Progenitor cell of endocrine pancreas (in vitro differentiated cells): Measurements from ENCODE around the gene POMGNT2. TPM values are rescaled to one million over a fixed set of nuclear protein-coding genes. Genes with fewer than 3 reads are reported as not detected.

Experiments
- DNase-seq: peaks from one replicate; pipeline ENCODE4 v3.0.0; 2021; ENCODE audit warnings: low spot score; ENCODE audit not compliant: unreplicated experiment
- H3K27ac Mint-ChIP-seq: 2 replicates; pipeline ENCODE4 v1.8.0; 2021; ENCODE audit warnings: mild to moderate bottlenecking, moderate library complexity, mixed read lengths
- H3K27me3 Mint-ChIP-seq: 2 replicates; pipeline ENCODE4 v1.8.0; 2021; ENCODE audit warnings: mixed read lengths
- H3K36me3 Mint-ChIP-seq: 2 replicates; pipeline ENCODE4 v1.8.0; 2022; ENCODE audit warnings: mixed read lengths; ENCODE audit not compliant: insufficient read depth
- H3K4me1 Mint-ChIP-seq: 2 replicates; pipeline ENCODE4 v1.8.0; 2021; ENCODE audit warnings: low read depth, mixed read lengths
- H3K4me3 Mint-ChIP-seq: 2 replicates; pipeline ENCODE4 v1.8.0; 2021; ENCODE audit warnings: low read depth, mild to moderate bottlenecking, moderate library complexity, mixed read lengths
- H3K9me3 Mint-ChIP-seq: 2 replicates; pipeline ENCODE4 v1.8.0; 2021; ENCODE audit warnings: low read depth, mixed read lengths
- total RNA-seq: library from RNA; stranded (reverse); gene quantifications from 2 replicates; pipeline ENCODE4 v1.2.1, GENCODE V29; 2021
- TF ChIP-seq, protein P1 (sequence below): fragments of 200-600 bp; sonication (generic); IDR thresholded peaks from one replicate; pipeline ENCODE4 v1.5.0; 2021; ENCODE audit warnings: antibody characterized with exemption, mild to moderate bottlenecking; ENCODE audit not compliant: unreplicated experiment

Gene POMGNT2
- total RNA-seq, 1 donor from 2014 or later, result 21.6 TPM

DNA sequence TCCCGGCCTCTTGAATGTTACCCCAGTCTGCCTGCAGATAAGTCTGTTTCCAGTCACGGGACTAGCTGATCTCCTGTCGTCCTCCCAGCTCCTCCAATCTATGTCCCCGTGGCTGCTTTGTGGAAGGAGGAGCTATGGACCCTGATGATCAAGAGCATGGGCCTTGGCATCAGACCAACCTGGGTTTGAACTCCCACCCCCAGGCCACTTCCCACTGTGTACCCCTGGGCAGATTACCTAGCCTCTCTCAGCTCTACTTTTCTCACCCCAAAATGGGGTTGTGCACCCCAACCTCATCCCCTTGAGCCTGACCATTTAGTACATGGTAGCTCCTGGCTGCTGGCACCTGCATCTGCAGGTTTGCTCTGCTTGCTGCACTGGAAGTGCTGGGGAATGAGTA, 71.0 kb downstream of the POMGNT2 start:
- DNase-seq, result no peak
- Mint-ChIP-seq H3K36me3 (no peaks in the 10 kb centered on the region), H3K27me3 (no peaks in the 10 kb centered on the region), H3K27ac (no peak overlapping the region), H3K4me3 (no peak overlapping the region), H3K9me3 (no peaks in the 10 kb centered on the region), H3K4me1 (no peaks in the 10 kb centered on the region)
- TF ChIP-seq, protein P1, sequence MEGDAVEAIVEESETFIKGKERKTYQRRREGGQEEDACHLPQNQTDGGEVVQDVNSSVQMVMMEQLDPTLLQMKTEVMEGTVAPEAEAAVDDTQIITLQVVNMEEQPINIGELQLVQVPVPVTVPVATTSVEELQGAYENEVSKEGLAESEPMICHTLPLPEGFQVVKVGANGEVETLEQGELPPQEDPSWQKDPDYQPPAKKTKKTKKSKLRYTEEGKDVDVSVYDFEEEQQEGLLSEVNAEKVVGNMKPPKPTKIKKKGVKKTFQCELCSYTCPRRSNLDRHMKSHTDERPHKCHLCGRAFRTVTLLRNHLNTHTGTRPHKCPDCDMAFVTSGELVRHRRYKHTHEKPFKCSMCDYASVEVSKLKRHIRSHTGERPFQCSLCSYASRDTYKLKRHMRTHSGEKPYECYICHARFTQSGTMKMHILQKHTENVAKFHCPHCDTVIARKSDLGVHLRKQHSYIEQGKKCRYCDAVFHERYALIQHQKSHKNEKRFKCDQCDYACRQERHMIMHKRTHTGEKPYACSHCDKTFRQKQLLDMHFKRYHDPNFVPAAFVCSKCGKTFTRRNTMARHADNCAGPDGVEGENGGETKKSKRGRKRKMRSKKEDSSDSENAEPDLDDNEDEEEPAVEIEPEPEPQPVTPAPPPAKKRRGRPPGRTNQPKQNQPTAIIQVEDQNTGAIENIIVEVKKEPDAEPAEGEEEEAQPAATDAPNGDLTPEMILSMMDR, result no peak

DNA sequence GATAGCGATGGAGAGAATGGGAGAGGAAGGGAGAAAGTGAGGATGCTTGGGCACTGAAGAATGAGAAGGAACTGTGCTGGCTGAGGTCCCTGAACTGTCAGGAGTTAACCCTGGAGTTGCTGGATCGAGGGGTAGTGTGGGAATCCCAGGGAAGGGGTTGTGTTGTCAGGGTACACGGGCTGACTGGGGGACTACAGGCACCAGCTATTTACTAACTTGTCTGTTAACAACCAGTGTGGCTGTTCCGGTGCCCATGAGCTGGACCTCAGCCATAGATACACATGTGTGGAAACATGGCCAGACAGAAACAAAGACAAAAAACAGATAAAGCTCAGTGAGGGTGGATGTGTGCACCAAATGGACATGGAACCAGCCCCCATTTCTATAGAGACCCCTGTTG, 71.7 kb downstream of the POMGNT2 start:
- DNase-seq, result no peak
- H3K9me3 Mint-ChIP-seq, result no peaks in the 10 kb centered on the region
- H3K4me3 Mint-ChIP-seq, result no peak overlapping the region

DNA sequence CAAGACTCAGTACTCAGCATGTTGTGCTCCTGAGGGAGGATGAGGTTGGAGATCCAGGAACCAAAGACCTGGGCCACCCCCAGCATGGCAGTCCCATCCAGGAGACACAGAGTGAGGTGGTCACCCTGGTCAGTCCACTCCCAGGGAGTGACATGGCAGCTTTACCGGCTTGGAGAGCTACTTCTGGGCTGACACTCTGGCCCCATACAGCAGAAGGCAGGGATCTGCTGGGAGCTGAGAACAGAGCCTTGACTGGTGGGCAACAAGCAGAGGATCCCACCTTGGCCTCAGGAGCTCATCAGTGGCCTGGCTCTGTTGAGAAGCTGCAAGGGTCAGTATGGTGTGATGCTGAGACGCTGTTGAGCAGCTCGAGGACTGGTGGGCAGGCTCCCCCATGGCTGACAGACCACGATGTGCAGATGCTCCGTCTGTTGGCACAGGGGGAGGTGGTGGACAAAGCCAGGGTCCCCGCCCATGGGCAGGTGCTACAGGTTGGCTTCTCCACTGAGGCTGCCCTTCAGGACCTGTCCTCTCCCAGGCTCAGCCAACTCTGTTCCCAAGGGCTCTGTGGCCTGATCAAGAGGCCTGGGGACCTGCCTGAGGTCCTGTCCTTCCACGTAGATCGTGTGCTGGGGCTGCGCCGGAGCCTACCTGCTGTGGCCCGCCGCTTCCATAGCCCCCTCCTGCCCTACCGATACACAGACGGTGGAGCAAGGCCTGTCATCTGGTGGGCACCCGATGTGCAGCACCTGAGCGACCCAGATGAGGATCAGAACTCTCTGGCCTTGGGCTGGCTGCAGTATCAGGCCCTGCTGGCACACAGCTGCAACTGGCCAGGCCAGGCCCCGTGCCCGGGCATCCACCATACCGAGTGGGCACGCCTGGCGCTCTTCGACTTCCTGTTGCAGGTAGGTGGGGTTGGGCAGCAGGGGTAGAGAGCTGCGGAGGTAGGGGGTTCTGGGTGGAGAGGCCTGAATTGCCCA, 72.9 kb downstream of the POMGNT2 start:
- Mint-ChIP-seq H3K4me1 (peaks cover 2% of the 10 kb centered on the region), H3K27ac (no peak overlapping the region), H3K36me3 (no peaks in the 10 kb centered on the region), H3K27me3 (no peaks in the 10 kb centered on the region), H3K4me3 (no peak overlapping the region), H3K9me3 (no peaks in the 10 kb centered on the region)
- DNase-seq, result no peak
- TF ChIP-seq, protein P1, result no peak

More for the DNA sequence above, 71.7 kb downstream of the POMGNT2 start:
- H3K27me3 Mint-ChIP-seq, result no peaks in the 10 kb centered on the region
- H3K36me3 Mint-ChIP-seq, result no peaks in the 10 kb centered on the region
- H3K27ac Mint-ChIP-seq, result no peak overlapping the region
- TF ChIP-seq, protein P1, result no peak
- no peaks in the 10 kb centered on the region for H3K4me1 Mint-ChIP-seq

DNA sequence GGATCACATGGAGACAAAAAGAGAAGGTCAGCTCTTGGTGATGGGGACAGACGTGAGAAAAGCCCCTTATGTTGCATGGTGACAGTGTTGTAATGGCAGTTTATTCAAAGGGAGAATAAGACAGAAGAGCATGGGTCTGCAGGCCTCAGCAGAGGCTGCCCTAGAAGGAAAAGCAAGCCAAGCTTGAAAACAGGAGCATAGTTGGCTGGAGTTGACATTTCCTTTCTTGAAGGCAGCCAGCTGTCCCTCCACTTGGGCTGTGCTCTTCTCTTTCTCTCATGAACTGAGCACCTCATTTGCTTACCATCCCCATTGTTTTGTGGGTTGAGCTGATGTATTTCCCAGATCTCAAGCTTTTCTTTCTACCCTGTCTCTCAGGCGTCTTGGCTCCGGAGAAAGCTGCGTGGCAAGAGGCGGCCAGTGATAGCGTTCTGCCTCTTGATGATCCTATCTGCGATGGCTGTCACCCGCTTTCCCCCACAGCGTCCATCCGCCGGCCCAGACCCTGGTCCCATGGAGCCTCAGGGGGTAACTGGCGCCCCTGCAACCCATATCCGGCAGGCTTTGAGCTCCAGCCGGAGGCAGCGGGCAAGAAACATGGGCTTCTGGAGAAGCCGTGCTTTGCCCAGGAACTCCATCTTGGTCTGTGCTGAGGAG, 73.9 kb downstream of the POMGNT2 start:
- Mint-ChIP-seq H3K4me3 (no peak overlapping the region), H3K36me3 (no peaks in the 10 kb centered on the region), H3K4me1 (peaks cover 2% of the 10 kb centered on the region), H3K27ac (no peak overlapping the region), H3K27me3 (no peaks in the 10 kb centered on the region), H3K9me3 (no peaks in the 10 kb centered on the region)
- TF ChIP-seq, protein P1, result no peak
- DNase-seq, result no peak

DNA sequence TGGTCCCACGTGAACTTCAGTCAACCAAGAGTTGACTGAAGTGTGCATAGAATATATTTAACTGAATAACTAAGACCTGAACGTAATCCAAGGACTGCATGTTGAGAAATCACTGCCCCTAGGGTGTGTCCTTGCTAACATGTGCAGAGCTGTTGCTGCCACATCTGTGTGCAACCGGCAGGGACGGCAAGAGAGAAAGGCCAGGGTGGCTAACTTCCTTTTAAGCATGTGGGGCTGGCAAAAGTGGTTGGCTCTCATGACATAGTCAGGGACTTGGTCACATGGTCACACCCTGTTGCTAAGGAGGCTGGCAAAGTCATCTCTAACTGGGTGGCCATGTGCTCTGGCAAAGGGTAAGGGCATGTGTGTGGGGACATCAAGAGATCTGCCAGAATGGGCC, 74.4 kb downstream of the POMGNT2 start:
- DNase-seq, result no peak
- H3K9me3 Mint-ChIP-seq, result no peaks in the 10 kb centered on the region
- TF ChIP-seq, protein P1, result no peak
- no peaks in the 10 kb centered on the region for H3K27me3 Mint-ChIP-seq
- H3K4me3 Mint-ChIP-seq, result no peak overlapping the region
- H3K27ac Mint-ChIP-seq, result no peak overlapping the region
- peaks cover 2% of the 10 kb centered on the region for H3K4me1 Mint-ChIP-seq
- H3K36me3 Mint-ChIP-seq, result no peaks in the 10 kb centered on the region
